B cell (primary cell): Measurements from ENCODE around the gene CARTPT. TPM values are rescaled to one million over a fixed set of nuclear protein-coding genes. Genes with fewer than 3 reads are reported as not detected.

ENCODE experiments used
- ATAC-seq: fragments of 200-7000 bp; cut with Tn5 transposase; one replicate; pipeline ENCODE4 v1.10.0; 2021; ENCODE audit warnings: low read depth, mild to moderate bottlenecking, moderate number of reproducible peaks, moderate library complexity
- CTCF ChIA-PET: fragments of 350-600 bp; sonication (Branson Sonifier 250); formaldehyde crosslinking; loops from one replicate; lab custom pipeline; 2021; ENCODE audit warnings: antibody characterized with exemption, inconsistent platforms; lab: Charles Lee
- POLR2A ChIA-PET: fragments of 350-600 bp; sonication (Branson Sonifier 250); formaldehyde crosslinking; loops from one replicate; lab custom pipeline; 2021; ENCODE audit warnings: antibody characterized with exemption; lab: Charles Lee
- DNase-seq: peaks from one replicate; pipeline ENCODE4 v3.0.0; 2013
- H2AFZ ChIP-seq: 2 replicates; pipeline ENCODE4 v1.6.1; 2012; ENCODE audit warnings: mild to moderate bottlenecking, low read depth, low read length; ENCODE audit not compliant: insufficient read depth, poor library complexity, severe bottlenecking
- H3K27ac ChIP-seq, 2 donors: 1 replicate in 1 of 2; 2 replicates in 1 of 2; pipeline ENCODE4 v1.5.1; 2012 to 2013; ENCODE audit warnings: low read length in 2 of 2, mild to moderate bottlenecking in 2 of 2, moderate library complexity in 1 of 2
- H3K27me3 ChIP-seq, 4 experiments: fragments of 200-600 bp in 1 of 4; sonication (generic) in 1 of 4; replicated peaks in 1 of 4; 1 replicate in 2 of 4; 2 replicates in 2 of 4; pipeline versions ENCODE4 v1.6.1 to v1.7.0; 2013 to 2016; ENCODE audit warnings: low read length in 3 of 4, mild to moderate bottlenecking in 2 of 4, mixed read lengths in 1 of 4, moderate library complexity in 1 of 4; ENCODE audit not compliant: insufficient read depth in 4 of 4, control insufficient read depth in 3 of 4; ENCODE audit errors: control extremely low read depth in 1 of 4
- H3K36me3 ChIP-seq, 2 experiments: replicated peaks in 1 of 2; 1 replicate in 1 of 2; 2 replicates in 1 of 2; pipeline versions ENCODE4 v1.6.1 to v1.7.1; 2013; ENCODE audit warnings: low read length in 1 of 2; ENCODE audit not compliant: insufficient read depth in 2 of 2, control insufficient read depth in 1 of 2; ENCODE audit errors: control extremely low read depth in 1 of 2, extremely low read depth in 1 of 2
- H3K4me1 ChIP-seq, 2 donors: fragments of 200-600 bp in 1 of 2; sonication (generic) in 1 of 2; 1 replicate in 1 of 2; 2 replicates in 1 of 2; pipeline versions ENCODE4 v1.5.1 to v1.6.1; 2013 to 2017; ENCODE audit warnings: low read length in 2 of 2; ENCODE audit not compliant: control insufficient read depth in 2 of 2, insufficient read depth in 2 of 2
- H3K4me2 ChIP-seq: replicated peaks from 2 replicates; pipeline ENCODE3; 2012; ENCODE audit warnings: mild to moderate bottlenecking, low read depth, low read length; ENCODE audit not compliant: poor library complexity, severe bottlenecking
- H3K4me3 ChIP-seq, 5 experiments: fragments of 200-600 bp in 1 of 5; sonication (generic) in 1 of 5; 1 replicate in 3 of 5; 2 replicates in 2 of 5; pipeline versions ENCODE4 v1.5.1 to v1.7.0; 2011 to 2016; ENCODE audit warnings: low read length in 4 of 5, mild to moderate bottlenecking in 4 of 5, low read depth in 2 of 5, control low read depth in 1 of 5, moderate library complexity in 1 of 5; ENCODE audit not compliant: insufficient read depth in 1 of 5; ENCODE audit errors: control extremely low read depth in 1 of 5, extremely low read depth in 1 of 5
- H3K79me2 ChIP-seq: fragments of 200-600 bp; sonication (generic); one replicate; pipeline ENCODE4 v1.6.0; 2016; ENCODE audit warnings: low read length; ENCODE audit not compliant: control insufficient read depth, insufficient read depth
- H3K9ac ChIP-seq: fragments of 200-600 bp; sonication (generic); 2 replicates; pipeline ENCODE4 v1.6.1; 2017; ENCODE audit warnings: mild to moderate bottlenecking, low read length, moderate library complexity
- H3K9me3 ChIP-seq, 3 donors: one replicate each; pipeline versions ENCODE4 v1.6.1 to v1.7.1; 2013; ENCODE audit warnings: low read length in 2 of 3; ENCODE audit not compliant: control insufficient read depth in 2 of 3, insufficient read depth in 1 of 3; ENCODE audit errors: control extremely low read depth in 1 of 3
- H4K20me1 ChIP-seq: 2 replicates; pipeline ENCODE4 v1.6.0; 2012; ENCODE audit warnings: mild to moderate bottlenecking, low read length; ENCODE audit not compliant: insufficient read depth, control insufficient read depth, poor library complexity, severe bottlenecking
- H3K27ac Mint-ChIP-seq: one replicate; pipeline ENCODE4 v1.8.0; 2021; ENCODE audit warnings: mixed read lengths
- H3K27me3 Mint-ChIP-seq: one replicate; pipeline ENCODE4 v1.8.0; 2021; ENCODE audit warnings: mixed read lengths
- H3K4me1 Mint-ChIP-seq: one replicate; pipeline ENCODE4 v1.8.0; 2021; ENCODE audit warnings: mixed read lengths
- H3K4me3 Mint-ChIP-seq: one replicate; pipeline ENCODE4 v1.8.0; 2021; ENCODE audit warnings: mixed read lengths
- H3K9me3 Mint-ChIP-seq: one replicate; pipeline ENCODE4 v1.8.0; 2022; ENCODE audit warnings: mixed read lengths; ENCODE audit not compliant: insufficient read depth
- EZH2 ChIP-seq: IDR thresholded peaks from 2 replicates; pipeline ENCODE4 v1.6.1; 2012; ENCODE audit warnings: borderline replicate concordance, low read depth, mild to moderate bottlenecking, moderate library complexity, low read length; ENCODE audit not compliant: insufficient read depth, poor library complexity, severe bottlenecking
- WGBS: methylation state at CpG from one replicate; pipeline ENCODE4 v1.1.5; 2013; ENCODE audit warnings: missing lambda C conversion rate; ENCODE audit not compliant: insufficient coverage; 5-methylcytosine and 5-hydroxymethylcytosine counted together
- intact Hi-C: fragments of 100-400 bp; cut with micrococcal nuclease; formaldehyde crosslinking; loops from one replicate; pipeline ENCODE4 v1.10.0; 2022
- polyA plus RNA-seq: library from polyadenylated mRNA; depleted of rRNA; stranded (reverse); fragments of >200 nt; gene quantifications from 2 replicates; pipeline ENCODE4 v1.2.3, GENCODE V29; 2012
- total RNA-seq, 2 donors: library from RNA; stranded (reverse); fragments of 120-200 nt in 1 of 2; gene quantifications; 1 replicate in 1 of 2; 2 replicates in 1 of 2; pipeline versions ENCODE4 v1.2.3 to v1.2.4, GENCODE V29; 2013 to 2022
- TF ChIP-seq, protein P1 (sequence below): fragments of 200-600 bp; IDR thresholded peaks from one replicate; pipeline ENCODE4 v1.8.0; 2022; ENCODE audit warnings: antibody characterized with exemption, mild to moderate bottlenecking

CARTPT gene
- total and polyA plus RNA-seq, 2 donors (not counting 1 experiment from before 2014, with no cell fraction given) = not detected

DNA sequence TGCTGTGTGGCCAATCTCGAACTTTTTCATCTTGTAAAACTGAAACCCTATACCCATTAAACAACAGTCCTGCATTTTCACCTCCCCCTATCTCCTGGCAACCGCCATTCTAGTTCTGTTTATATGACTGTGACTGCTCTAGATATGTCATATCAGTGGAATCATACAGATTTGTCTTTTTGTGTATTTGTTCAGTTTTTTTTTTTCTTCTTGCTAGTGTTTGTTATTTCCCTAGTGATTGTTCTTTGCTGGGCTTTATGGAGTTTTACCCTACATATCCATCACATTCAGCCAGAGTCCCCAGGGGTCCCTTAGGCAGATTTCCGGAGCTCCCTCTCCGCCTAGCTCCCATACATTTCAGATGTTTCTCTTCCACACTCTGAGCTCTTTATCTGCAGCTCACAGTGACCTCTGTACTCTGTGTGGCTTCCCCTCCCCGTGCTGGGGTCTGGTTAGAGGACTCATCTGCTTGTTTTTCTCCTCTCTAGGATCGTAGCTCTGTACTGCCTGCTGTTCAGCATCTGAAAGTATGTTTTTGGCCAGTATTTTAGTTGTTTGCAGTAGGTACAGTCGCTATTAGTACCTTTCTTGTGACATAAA, 25.1 kb upstream of the CARTPT start:
- H3K27ac Mint-ChIP-seq = no peak overlapping the region
- TF ChIP-seq, protein P1, sequence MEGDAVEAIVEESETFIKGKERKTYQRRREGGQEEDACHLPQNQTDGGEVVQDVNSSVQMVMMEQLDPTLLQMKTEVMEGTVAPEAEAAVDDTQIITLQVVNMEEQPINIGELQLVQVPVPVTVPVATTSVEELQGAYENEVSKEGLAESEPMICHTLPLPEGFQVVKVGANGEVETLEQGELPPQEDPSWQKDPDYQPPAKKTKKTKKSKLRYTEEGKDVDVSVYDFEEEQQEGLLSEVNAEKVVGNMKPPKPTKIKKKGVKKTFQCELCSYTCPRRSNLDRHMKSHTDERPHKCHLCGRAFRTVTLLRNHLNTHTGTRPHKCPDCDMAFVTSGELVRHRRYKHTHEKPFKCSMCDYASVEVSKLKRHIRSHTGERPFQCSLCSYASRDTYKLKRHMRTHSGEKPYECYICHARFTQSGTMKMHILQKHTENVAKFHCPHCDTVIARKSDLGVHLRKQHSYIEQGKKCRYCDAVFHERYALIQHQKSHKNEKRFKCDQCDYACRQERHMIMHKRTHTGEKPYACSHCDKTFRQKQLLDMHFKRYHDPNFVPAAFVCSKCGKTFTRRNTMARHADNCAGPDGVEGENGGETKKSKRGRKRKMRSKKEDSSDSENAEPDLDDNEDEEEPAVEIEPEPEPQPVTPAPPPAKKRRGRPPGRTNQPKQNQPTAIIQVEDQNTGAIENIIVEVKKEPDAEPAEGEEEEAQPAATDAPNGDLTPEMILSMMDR = no peak
- no peak for TF ChIP-seq EZH2

DNA sequence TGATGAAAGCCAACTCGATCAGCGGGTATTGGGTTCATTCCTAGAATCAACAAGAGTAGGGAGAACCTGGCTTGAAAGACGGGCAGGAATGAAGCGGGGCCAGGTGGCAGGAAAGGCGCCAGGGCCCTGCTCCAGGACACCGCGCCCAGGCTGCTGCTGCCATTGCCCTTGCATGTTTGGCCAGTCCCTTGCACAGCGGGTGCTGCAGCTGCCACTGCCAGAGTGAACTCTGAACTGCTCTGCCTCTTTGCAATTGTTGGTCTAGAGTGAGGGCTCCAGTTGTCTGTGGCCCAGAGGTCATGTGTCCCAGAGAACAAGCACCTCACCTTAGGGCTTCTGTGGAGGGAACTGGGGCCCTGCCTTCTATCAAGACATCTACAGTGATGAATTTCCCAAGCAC, 24.0 kb upstream of the CARTPT start:
- TF ChIP-seq, protein P1 = no peak
- TF ChIP-seq EZH2 = no peak
- H3K36me3 ChIP-seq = no peaks in the 10 kb centered on the region
- intact Hi-C loops = no loop called here
- no peak overlapping the region for H3K9ac ChIP-seq
- H3K4me1 ChIP-seq = no peaks in the 10 kb centered on the region
- no peak overlapping the region for H2AFZ ChIP-seq
- no peak overlapping the region for H3K4me2 ChIP-seq
- H3K4me1 Mint-ChIP-seq = peaks cover 5% of the 10 kb centered on the region
- H3K9me3 ChIP-seq = peaks cover 0 to 10% (median 0%) of the 10 kb centered on the region in 3 donors
- H3K4me3 ChIP-seq = no peak overlapping the region
- no peak for DNase-seq
- peaks cover 16% of the 10 kb centered on the region for H3K27me3 Mint-ChIP-seq
- H3K27ac Mint-ChIP-seq = no peak overlapping the region
- H3K27me3 ChIP-seq = peaks cover 0 to 4% (median 0%) of the 10 kb centered on the region in 4 experiments
- ChIA-PET CTCF (interaction anchor here (1.4 kb wide), 1 partner anchor 10 kb away, joined by 5 read pairs; no protein-coding TSS in a partner anchor), POLR2A (no interaction called here)
- no peaks in the 10 kb centered on the region for H4K20me1 ChIP-seq
- H3K79me2 ChIP-seq = no peaks in the 10 kb centered on the region
- no peak overlapping the region for H3K4me3 Mint-ChIP-seq
- no peak overlapping the region for H3K27ac ChIP-seq
- ATAC-seq = no peak
- peaks cover 5% of the 10 kb centered on the region for H3K9me3 Mint-ChIP-seq
- 96% methylated on average over 7 of the region's 8 CpGs for WGBS

More for the DNA sequence above, 25.1 kb upstream of the CARTPT start:
- H3K36me3 ChIP-seq = no peaks in the 10 kb centered on the region
- peaks cover 5% of the 10 kb centered on the region for H3K4me1 Mint-ChIP-seq
- no peak overlapping the region for H3K4me2 ChIP-seq
- ChIA-PET CTCF (no interaction called here), POLR2A (no interaction called here)
- intact Hi-C loops = no loop called here
- WGBS = 50% methylated on average over 2 of the region's 7 CpGs
- H2AFZ ChIP-seq = no peak overlapping the region
- H3K79me2 ChIP-seq = no peaks in the 10 kb centered on the region
- peaks cover 0 to 10% (median 0%) of the 10 kb centered on the region in 3 donors for H3K9me3 ChIP-seq
- no peak overlapping the region for H3K4me3 Mint-ChIP-seq
- H3K27me3 ChIP-seq = peaks cover 0 to 4% (median 0%) of the 10 kb centered on the region in 4 experiments
- H3K27me3 Mint-ChIP-seq = peaks cover 15% of the 10 kb centered on the region
- DNase-seq (no peak), ATAC-seq (no peak)
- H3K9ac ChIP-seq = no peak overlapping the region
- H4K20me1 ChIP-seq = no peaks in the 10 kb centered on the region
- H3K4me3 ChIP-seq = no peak overlapping the region
- H3K4me1 ChIP-seq = no peaks in the 10 kb centered on the region
- no peak overlapping the region for H3K27ac ChIP-seq
- H3K9me3 Mint-ChIP-seq = peaks cover 5% of the 10 kb centered on the region
